H9 (cell line): ENCODE results near the gene YPEL3. TPM values are rescaled to one million over a fixed set of nuclear protein-coding genes. Genes with fewer than 3 reads are reported as not detected.

ENCODE experiments used
- DNase-seq: peaks from one replicate; pipeline ENCODE4 v3.0.0-alpha.2; 2017
- H2AFZ ChIP-seq: one replicate; pipeline ENCODE4 v1.6.1; 2013; ENCODE audit warnings: mild to moderate bottlenecking, low read length, control low read depth, moderate library complexity
- H2AK5ac ChIP-seq: 2 replicates; pipeline ENCODE4 v1.6.1; 2013; ENCODE audit warnings: low read length, control low read depth, mixed read lengths; ENCODE audit not compliant: insufficient read length
- H2BK120ac ChIP-seq: one replicate; pipeline ENCODE4 v1.6.1; 2013; ENCODE audit warnings: low read depth, mild to moderate bottlenecking, low read length, control low read depth, inconsistent platforms; ENCODE audit not compliant: poor library complexity, severe bottlenecking
- H2BK12ac ChIP-seq: 2 replicates; pipeline ENCODE4 v1.6.1; 2013; ENCODE audit warnings: low read length, control low read depth, mixed read lengths, low read depth; ENCODE audit not compliant: insufficient read length
- H2BK15ac ChIP-seq: 2 replicates; pipeline ENCODE4 v1.6.1; 2013; ENCODE audit warnings: low read depth, low read length, control low read depth
- H2BK20ac ChIP-seq: one replicate; pipeline ENCODE4 v1.6.1; 2013; ENCODE audit warnings: low read depth, mild to moderate bottlenecking, low read length, control low read depth, inconsistent platforms; ENCODE audit not compliant: poor library complexity, severe bottlenecking
- H2BK5ac ChIP-seq: 2 replicates; pipeline ENCODE4 v1.6.1; 2013; ENCODE audit warnings: low read length, control low read depth, mixed read lengths; ENCODE audit not compliant: insufficient read length
- H3K14ac ChIP-seq: 2 replicates; pipeline ENCODE4 v1.6.1; 2013; ENCODE audit warnings: low read length, control low read depth; ENCODE audit not compliant: insufficient read depth
- H3K18ac ChIP-seq: 2 replicates; pipeline ENCODE4 v1.6.1; 2013; ENCODE audit warnings: low read depth, mild to moderate bottlenecking, mixed read lengths, low read length, control low read depth; ENCODE audit not compliant: insufficient read length
- H3K23ac ChIP-seq: 2 replicates; pipeline ENCODE4 v1.6.1; 2013; ENCODE audit warnings: low read length, control low read depth, mixed read lengths, low read depth; ENCODE audit not compliant: insufficient read length
- H3K23me2 ChIP-seq: 2 replicates; pipeline ENCODE4 v1.6.1; 2013; ENCODE audit warnings: low read depth, mild to moderate bottlenecking, mixed read lengths, low read length, control low read depth; ENCODE audit not compliant: insufficient read length, poor library complexity, severe bottlenecking
- H3K27ac ChIP-seq: 2 replicates; pipeline ENCODE4 v1.5.1; 2013; ENCODE audit warnings: low read length, control low read depth, mixed read lengths, low read depth; ENCODE audit not compliant: insufficient read length
- H3K27me3 ChIP-seq: 2 replicates; pipeline ENCODE4 v1.6.1; 2013; ENCODE audit warnings: low read length, control low read depth, inconsistent platforms; ENCODE audit not compliant: insufficient read depth
- H3K4ac ChIP-seq: 2 replicates; pipeline ENCODE4 v1.6.1; 2013; ENCODE audit warnings: low read depth, mild to moderate bottlenecking, control low read depth, inconsistent platforms, low read length, moderate library complexity
- H3K4me1 ChIP-seq: 2 replicates; pipeline ENCODE4 v1.6.1; 2013; ENCODE audit warnings: low read length, control low read depth, inconsistent platforms; ENCODE audit not compliant: insufficient read depth
- H3K4me2 ChIP-seq: 2 replicates; pipeline ENCODE4 v1.6.1; 2013; ENCODE audit warnings: low read length, control low read depth, mixed read lengths; ENCODE audit not compliant: insufficient read length, insufficient read depth
- H3K56ac ChIP-seq: 2 replicates; pipeline ENCODE4 v1.6.1; 2013; ENCODE audit warnings: low read depth, mild to moderate bottlenecking, mixed read lengths, low read length, control low read depth; ENCODE audit not compliant: insufficient read length
- H3K79me1 ChIP-seq: 2 replicates; pipeline ENCODE4 v1.6.1; 2013; ENCODE audit warnings: low read depth, mild to moderate bottlenecking, moderate library complexity, low read length, control low read depth, inconsistent platforms; ENCODE audit not compliant: insufficient read depth, poor library complexity, severe bottlenecking
- H3K79me2 ChIP-seq: 2 replicates; pipeline ENCODE4 v1.6.1; 2013; ENCODE audit warnings: low read length, control low read depth, inconsistent platforms; ENCODE audit not compliant: insufficient read depth
- H3K9ac ChIP-seq: 2 replicates; pipeline ENCODE4 v1.6.1; 2013; ENCODE audit warnings: low read length, control low read depth, mixed read lengths; ENCODE audit not compliant: insufficient read length; ENCODE audit errors: extremely low read depth
- H3K9me3 ChIP-seq: one replicate; pipeline ENCODE4 v1.6.1; 2013; ENCODE audit warnings: low read depth, low read length, inconsistent platforms; ENCODE audit not compliant: control insufficient read depth
- H3T11ph ChIP-seq: one replicate; pipeline ENCODE4 v1.6.1; 2013; ENCODE audit warnings: mild to moderate bottlenecking, low read length, control low read depth, inconsistent platforms
- H4K20me1 ChIP-seq: one replicate; pipeline ENCODE4 v1.6.1; 2013; ENCODE audit not compliant: control insufficient read depth, insufficient read length, insufficient read depth
- H4K5ac ChIP-seq: 2 replicates; pipeline ENCODE4 v1.6.1; 2013; ENCODE audit warnings: low read depth, mild to moderate bottlenecking, mixed read lengths, low read length, control low read depth; ENCODE audit not compliant: insufficient read length
- H4K8ac ChIP-seq: replicated peaks from 2 replicates; pipeline ENCODE4 v1.6.1; 2013; ENCODE audit warnings: low read length, control low read depth, mixed read lengths, low read depth; ENCODE audit not compliant: insufficient read length
- H4K91ac ChIP-seq: 2 replicates; pipeline ENCODE4 v1.6.1; 2013; ENCODE audit warnings: low read depth, mild to moderate bottlenecking, moderate library complexity, mixed read lengths, low read length, control low read depth; ENCODE audit not compliant: insufficient read length
- H3K27ac Mint-ChIP-seq, 3 experiments: 2 replicates in 2 of 3; 3 replicates in 1 of 3; pipeline ENCODE4 v1.8.0; 2020 to 2021; ENCODE audit warnings: mixed read lengths in 3 of 3, mild to moderate bottlenecking in 1 of 3, moderate library complexity in 1 of 3
- H3K27me3 Mint-ChIP-seq: 2 replicates; pipeline ENCODE4 v1.8.0; 2021; ENCODE audit warnings: low read depth, mild to moderate bottlenecking, moderate library complexity, mixed read lengths
- H3K36me3 Mint-ChIP-seq, 3 experiments: 2 replicates in 2 of 3; 3 replicates in 1 of 3; pipeline ENCODE4 v1.8.0; 2020 to 2021; ENCODE audit warnings: low read depth in 3 of 3, mixed read lengths in 3 of 3; ENCODE audit not compliant: insufficient read depth in 1 of 3
- H3K4me1 Mint-ChIP-seq, 2 experiments: 2 replicates each; pipeline ENCODE4 v1.8.0; 2020; ENCODE audit warnings: mixed read lengths in 2 of 2
- H3K4me3 Mint-ChIP-seq, 2 experiments: 2 replicates in 1 of 2; 3 replicates in 1 of 2; pipeline ENCODE4 v1.8.0; 2020 to 2021; ENCODE audit warnings: mild to moderate bottlenecking in 2 of 2, mixed read lengths in 2 of 2, moderate library complexity in 1 of 2
- H3K9me3 Mint-ChIP-seq, 2 experiments: 2 replicates in 1 of 2; 3 replicates in 1 of 2; pipeline ENCODE4 v1.8.0; 2020; ENCODE audit warnings: mild to moderate bottlenecking in 2 of 2, mixed read lengths in 2 of 2, moderate library complexity in 1 of 2
- WGBS: extraction: QIAGEN DNeasy Blood & Tissue Kit; methylation state at CpG from one replicate; pipeline ENCODE4 v1.1.7; 2013; ENCODE audit warnings: missing lambda C conversion rate, low lambda C conversion rate, mixed read lengths; ENCODE audit not compliant: insufficient read length; ENCODE audit errors: extremely low coverage; 5-methylcytosine and 5-hydroxymethylcytosine counted together
- total RNA-seq: library from RNA; stranded (reverse); gene quantifications from 2 replicates; pipeline ENCODE4 v1.2.1, GENCODE V29; 2021
- TF ChIP-seq, protein P1 (sequence below): fragments of 200-600 bp; sonication (generic); conservative IDR thresholded peaks from 3 replicates; pipeline ENCODE4 v1.8.0; 2021; ENCODE audit warnings: antibody characterized with exemption, mild to moderate bottlenecking

YPEL3 gene
- total RNA-seq, 1 experiment from 2014 or later, result 27.5 TPM

DNA sequence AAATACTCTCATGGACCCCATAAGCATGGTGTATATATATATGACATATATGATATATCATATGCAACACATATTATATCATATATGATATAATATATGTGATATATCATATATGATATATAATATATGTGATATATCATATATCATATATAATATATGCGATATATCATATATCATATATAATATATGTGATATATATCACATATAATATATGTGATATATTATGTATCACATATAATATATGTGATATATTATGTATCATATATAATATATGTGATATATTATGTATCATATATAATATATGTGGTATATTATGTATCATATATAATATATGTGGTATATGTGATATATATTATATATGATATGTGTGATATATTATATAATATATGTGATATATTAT lies 48.9 kb upstream of the YPEL3 start:
- Histone ChIP-seq H3K9me3 (no peaks in the 10 kb centered on the region), H4K5ac (no peak overlapping the region), H3K4ac (no peak overlapping the region), H2BK20ac (no peak overlapping the region), H2BK12ac (no peak overlapping the region), H3K79me1 (no peaks in the 10 kb centered on the region), H3K23ac (no peak overlapping the region), H3T11ph (no peak overlapping the region), H2AK5ac (no peak overlapping the region), H3K14ac (no peak overlapping the region), H4K20me1 (no peaks in the 10 kb centered on the region), H3K27me3 (no peaks in the 10 kb centered on the region), H2BK120ac (no peak overlapping the region), H2BK5ac (no peak overlapping the region), H3K56ac (no peak overlapping the region), H3K18ac (no peak overlapping the region), H3K9ac (no peak overlapping the region), H3K23me2 (no peaks in the 10 kb centered on the region), H3K27ac (no peak overlapping the region), H2BK15ac (no peak overlapping the region), H2AFZ (no peak overlapping the region), H3K4me1 (no peaks in the 10 kb centered on the region), H4K8ac (no peak overlapping the region), H3K4me2 (no peak overlapping the region), H4K91ac (no peak overlapping the region), H3K79me2 (no peaks in the 10 kb centered on the region)
- H3K9me3 Mint-ChIP-seq, result peaks cover 10 to 13% of the 10 kb centered on the region in 2 experiments
- WGBS, result no CpG with 5 or more reads among the region's 1 CpG
- no peaks in the 10 kb centered on the region for H3K4me1 Mint-ChIP-seq
- TF ChIP-seq, protein P1, sequence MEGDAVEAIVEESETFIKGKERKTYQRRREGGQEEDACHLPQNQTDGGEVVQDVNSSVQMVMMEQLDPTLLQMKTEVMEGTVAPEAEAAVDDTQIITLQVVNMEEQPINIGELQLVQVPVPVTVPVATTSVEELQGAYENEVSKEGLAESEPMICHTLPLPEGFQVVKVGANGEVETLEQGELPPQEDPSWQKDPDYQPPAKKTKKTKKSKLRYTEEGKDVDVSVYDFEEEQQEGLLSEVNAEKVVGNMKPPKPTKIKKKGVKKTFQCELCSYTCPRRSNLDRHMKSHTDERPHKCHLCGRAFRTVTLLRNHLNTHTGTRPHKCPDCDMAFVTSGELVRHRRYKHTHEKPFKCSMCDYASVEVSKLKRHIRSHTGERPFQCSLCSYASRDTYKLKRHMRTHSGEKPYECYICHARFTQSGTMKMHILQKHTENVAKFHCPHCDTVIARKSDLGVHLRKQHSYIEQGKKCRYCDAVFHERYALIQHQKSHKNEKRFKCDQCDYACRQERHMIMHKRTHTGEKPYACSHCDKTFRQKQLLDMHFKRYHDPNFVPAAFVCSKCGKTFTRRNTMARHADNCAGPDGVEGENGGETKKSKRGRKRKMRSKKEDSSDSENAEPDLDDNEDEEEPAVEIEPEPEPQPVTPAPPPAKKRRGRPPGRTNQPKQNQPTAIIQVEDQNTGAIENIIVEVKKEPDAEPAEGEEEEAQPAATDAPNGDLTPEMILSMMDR, result no peak
- H3K27me3 Mint-ChIP-seq, result peaks cover 4% of the 10 kb centered on the region
- H3K4me3 Mint-ChIP-seq, result no peak overlapping the region
- no peak overlapping the region for H3K27ac Mint-ChIP-seq
- peaks cover 0 to 2% (median 0%) of the 10 kb centered on the region in 3 experiments; a peak in 1 of 7 replicates for H3K36me3 Mint-ChIP-seq
- no peak for DNase-seq
